SH-SY5Y (cell line): Measurements from ENCODE around the gene ANLN.

Experiments used
- GATA2 ChIP-seq: IDR thresholded peaks from 2 replicates; pipeline ENCODE4 v1.6.1; 2011; ENCODE audit warnings: mild to moderate bottlenecking, low read depth, low read length
- GATA3 ChIP-seq: IDR thresholded peaks from 2 replicates; pipeline ENCODE4 v1.6.1; 2011; ENCODE audit warnings: low read depth, mild to moderate bottlenecking, low read length, moderate library complexity

GRCh38 chr7:36422072-36422471, 32.4 kb downstream of the ANLN start:
- TF ChIP-seq GATA3, result no peak
- TF ChIP-seq GATA2, result no peak
